Left lung (tissue), 10 donors: ENCODE measurements around the gene KCNK3. TPM values are rescaled to one million over a fixed set of nuclear protein-coding genes. Genes with fewer than 3 reads are reported as not detected.
"Not testable (repeated sequence)": the region's sequence is repeated elsewhere in the genome, so short reads cannot be mapped to it uniquely, and the experiment has no call there.

Experiments
- ATAC-seq: fragments of 200-7000 bp; cut with Tn5 transposase; one replicate; pipeline ENCODE4 v1.9.1; 2020; ENCODE audit warnings: moderate library complexity
- DNase-seq, 4 donors: peaks; one replicate each; pipeline ENCODE4 v3.0.0-alpha.2; 2013 to 2020
- H3K27ac ChIP-seq, 2 donors: fragments of 200-600 bp; sonication (generic) in 1 of 2; one replicate each; pipeline versions ENCODE4 v1.5.0 to v1.8.0; 2020 to 2021
- H3K27me3 ChIP-seq, 2 donors: fragments of 200-600 bp; sonication (generic) in 1 of 2; one replicate each; pipeline versions ENCODE4 v1.5.0 to v1.8.0; 2020 to 2021
- H3K36me3 ChIP-seq, 2 donors: fragments of 200-600 bp; sonication (generic) in 1 of 2; one replicate each; pipeline versions ENCODE4 v1.5.0 to v1.8.0; 2020 to 2021
- H3K4me1 ChIP-seq, 2 donors: fragments of 200-600 bp; one replicate each; pipeline ENCODE4 v1.8.0; 2021
- H3K4me3 ChIP-seq, 2 donors: fragments of 200-600 bp; sonication (generic) in 1 of 2; one replicate each; pipeline versions ENCODE4 v1.5.0 to v1.8.0; 2020 to 2021; ENCODE audit warnings: mild to moderate bottlenecking in 1 of 2
- H3K9me3 ChIP-seq, 2 donors: fragments of 200-600 bp; sonication (generic) in 1 of 2; one replicate each; pipeline versions ENCODE4 v1.5.0 to v1.8.0; 2020 to 2021
- intact Hi-C, 2 donors: fragments of 100-400 bp; cut with DNase I; formaldehyde crosslinking; loops; one replicate each; pipeline versions ENCODE4 v1.11.2 to v1.14.2; 2022
- polyA plus RNA-seq, 6 donors: library from polyadenylated mRNA; unstranded; fragments of 120-200 nt; gene quantifications; one replicate each; pipeline ENCODE4 v1.2.1, GENCODE V29; 2013; ENCODE audit not compliant: insufficient read length in 6 of 6
- total RNA-seq, 2 donors: library from RNA; stranded (reverse); fragmentation: NEBNext Ultra II Directional; extraction: Animal tissue kit (Norgen Biotek cat#: 25700); gene quantifications; one replicate each; pipeline ENCODE4 v1.2.1, GENCODE V29; 2021
- TF ChIP-seq, protein P1 (sequence below), 2 donors: fragments of 200-600 bp; sonication (generic) in 1 of 2; IDR thresholded peaks; one replicate each; pipeline versions ENCODE4 v1.5.0 to v1.8.0; 2021; ENCODE audit warnings: antibody characterized with exemption in 2 of 2
- donor health status: DM: no; HTN: yes; CAD: no.
- donor health status: DM: no; HTN: no; CAD: no.

KCNK3 gene
- total and polyA plus RNA-seq, 8 donors, result 17.8 to 34.9 (median 28.3) TPM

DNA sequence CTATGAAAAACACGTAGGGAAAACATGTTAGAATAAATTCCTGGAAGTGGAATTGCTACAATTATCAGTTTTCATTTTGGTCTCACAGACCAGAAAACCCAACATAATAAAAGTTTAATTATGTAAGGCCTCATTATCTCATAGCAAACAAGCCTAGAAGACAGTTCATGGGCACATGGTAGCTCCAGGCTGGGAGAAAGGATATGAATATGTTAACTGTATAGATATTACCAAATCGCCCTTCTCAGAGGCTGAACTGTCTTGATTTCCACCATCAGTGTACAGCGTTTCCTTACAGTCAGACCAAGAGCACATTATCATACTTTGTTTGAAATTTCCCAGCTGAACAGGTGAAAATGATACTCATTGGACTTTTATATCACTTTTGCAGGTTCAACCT is 54.4 kb downstream of the KCNK3 start:
- peaks cover 0 to 5% of the 10 kb centered on the region in 2 donors for H3K4me1 ChIP-seq
- no peaks in the 10 kb centered on the region for H3K9me3 ChIP-seq
- intact Hi-C loops, result loop anchor here in 1 of 2 donors (10.0 kb wide), 1 partner anchor 142 kb away; no protein-coding TSS in a partner anchor
- H3K27ac ChIP-seq, result no peak overlapping the region
- ATAC-seq (no peak), DNase-seq (no peak)
- H3K36me3 ChIP-seq, result no peaks in the 10 kb centered on the region
- H3K4me3 ChIP-seq, result no peak overlapping the region
- H3K27me3 ChIP-seq, result no peaks in the 10 kb centered on the region
- TF ChIP-seq, protein P1, sequence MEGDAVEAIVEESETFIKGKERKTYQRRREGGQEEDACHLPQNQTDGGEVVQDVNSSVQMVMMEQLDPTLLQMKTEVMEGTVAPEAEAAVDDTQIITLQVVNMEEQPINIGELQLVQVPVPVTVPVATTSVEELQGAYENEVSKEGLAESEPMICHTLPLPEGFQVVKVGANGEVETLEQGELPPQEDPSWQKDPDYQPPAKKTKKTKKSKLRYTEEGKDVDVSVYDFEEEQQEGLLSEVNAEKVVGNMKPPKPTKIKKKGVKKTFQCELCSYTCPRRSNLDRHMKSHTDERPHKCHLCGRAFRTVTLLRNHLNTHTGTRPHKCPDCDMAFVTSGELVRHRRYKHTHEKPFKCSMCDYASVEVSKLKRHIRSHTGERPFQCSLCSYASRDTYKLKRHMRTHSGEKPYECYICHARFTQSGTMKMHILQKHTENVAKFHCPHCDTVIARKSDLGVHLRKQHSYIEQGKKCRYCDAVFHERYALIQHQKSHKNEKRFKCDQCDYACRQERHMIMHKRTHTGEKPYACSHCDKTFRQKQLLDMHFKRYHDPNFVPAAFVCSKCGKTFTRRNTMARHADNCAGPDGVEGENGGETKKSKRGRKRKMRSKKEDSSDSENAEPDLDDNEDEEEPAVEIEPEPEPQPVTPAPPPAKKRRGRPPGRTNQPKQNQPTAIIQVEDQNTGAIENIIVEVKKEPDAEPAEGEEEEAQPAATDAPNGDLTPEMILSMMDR (IDR thresholded peaks at IDR 0.05), result no peak

DNA sequence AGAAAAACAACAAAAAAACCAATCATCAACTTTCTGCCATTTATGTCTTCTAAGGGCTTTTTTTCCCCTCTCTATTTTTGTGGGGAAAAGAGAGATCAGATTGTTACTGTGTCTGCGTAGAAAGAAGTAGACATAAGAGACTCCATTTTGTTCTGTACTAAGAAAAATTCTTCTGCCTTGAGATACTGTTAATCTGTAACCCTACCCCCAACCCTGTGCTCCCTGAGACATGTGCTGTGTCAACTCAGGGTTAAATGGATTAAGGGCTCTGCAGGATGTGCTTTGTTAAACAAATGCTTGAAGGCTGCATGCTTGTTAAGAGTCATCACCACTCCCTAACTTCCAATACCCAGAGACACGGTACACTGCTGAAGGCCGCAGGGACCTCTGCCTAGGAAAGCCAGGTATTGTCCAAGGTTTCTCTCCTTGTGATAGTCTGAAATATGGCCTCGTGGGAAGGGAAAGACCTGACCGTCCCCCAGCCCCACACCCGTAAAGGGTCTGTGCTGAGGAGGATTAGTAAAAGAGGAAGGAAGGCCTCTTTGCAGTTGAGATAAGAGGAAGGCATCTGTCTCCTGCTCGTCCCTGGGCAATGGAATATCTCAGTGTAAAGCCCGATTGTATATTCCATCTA is 57.4 kb downstream of the KCNK3 start:
- not testable (repeated sequence) for H3K4me1 ChIP-seq, ATAC-seq, H3K36me3 ChIP-seq, H3K27me3 ChIP-seq, DNase-seq, H3K9me3 ChIP-seq, H3K27ac ChIP-seq, H3K4me3 ChIP-seq
- intact Hi-C loops, result loop anchor here in 1 of 2 donors (10.0 kb wide), 1 partner anchor 145 kb away; no protein-coding TSS in a partner anchor

GRCh38 chr2:26750467-26750866 is 57.9 kb downstream of the KCNK3 start:
- H3K27me3 ChIP-seq, DNase-seq, ATAC-seq, H3K36me3 ChIP-seq, intact Hi-C loops, H3K9me3 ChIP-seq, H3K4me3 ChIP-seq, H3K4me1 ChIP-seq, H3K27ac ChIP-seq: not testable (repeated sequence)

- TF ChIP-seq, protein P1 (IDR thresholded peaks at IDR 0.05), result no peak
- Histone ChIP-seq H3K9me3 (no peaks in the 10 kb centered on the region), H3K4me3 (no peak overlapping the region), H3K36me3 (no peaks in the 10 kb centered on the region), H3K27me3 (no peaks in the 10 kb centered on the region), H3K4me1 (no peaks in the 10 kb centered on the region), H3K27ac (no peak overlapping the region)
- ATAC-seq, result no peak
- intact Hi-C loops, result no loop called here
- DNase-seq, result no peak
These were observed 60.1 kb downstream of the KCNK3 start for GRCh38 chr2:26752656-26753055.

- Histone ChIP-seq H3K36me3 (no peaks in the 10 kb centered on the region), H3K27ac (no peak overlapping the region), H3K9me3 (no peaks in the 10 kb centered on the region), H3K4me3 (no peak overlapping the region), H3K4me1 (peaks cover 6 to 7% of the 10 kb centered on the region in 2 donors), H3K27me3 (no peaks in the 10 kb centered on the region)
- ATAC-seq (no peak), DNase-seq (no peak)
- intact Hi-C loops, result no loop called here
- TF ChIP-seq, protein P1 (IDR thresholded peaks at IDR 0.05), result no peak
These were observed 62.0 kb downstream of the KCNK3 start for GRCh38 chr2:26754539-26754938.

DNA sequence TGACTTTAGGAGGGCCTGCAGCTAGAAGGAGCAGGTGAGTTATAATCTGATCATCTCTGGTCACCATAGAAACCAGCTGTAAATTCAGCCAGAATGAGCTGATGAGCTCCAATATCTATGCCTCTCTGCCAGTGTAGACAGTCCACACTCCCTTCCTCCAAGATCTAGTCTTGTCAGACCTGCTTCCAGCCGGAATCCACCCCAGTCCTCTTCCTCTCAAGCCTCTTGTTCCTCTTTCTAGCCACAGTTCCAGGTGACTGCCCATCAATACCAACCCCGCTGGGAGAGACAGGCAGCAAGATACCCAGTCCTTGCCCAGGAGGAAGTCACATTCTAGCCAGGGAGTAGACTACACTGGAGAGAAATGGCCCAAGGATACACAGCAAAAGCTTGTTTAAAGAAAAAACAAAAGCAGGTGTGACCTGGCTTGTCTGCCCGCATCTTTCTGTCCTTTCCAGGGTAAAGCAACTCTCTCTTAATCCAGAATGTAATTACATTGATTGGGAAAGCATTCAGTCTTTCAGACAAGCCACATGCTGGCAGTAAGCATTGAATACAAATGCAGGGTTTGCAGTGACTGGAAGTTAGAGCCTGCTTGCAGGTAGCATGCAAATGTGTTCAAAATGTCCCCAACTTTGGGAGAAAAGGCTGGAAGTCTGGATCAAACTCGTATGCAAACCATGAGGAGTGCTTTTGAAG is 62.6 kb downstream of the KCNK3 start:
- intact Hi-C loops, result no loop called here
- ATAC-seq (no peak), DNase-seq (no peak)
- no peak overlapping the region for H3K4me3 ChIP-seq
- H3K27me3 ChIP-seq, result no peaks in the 10 kb centered on the region
- H3K9me3 ChIP-seq, result no peaks in the 10 kb centered on the region
- no peak overlapping the region for H3K27ac ChIP-seq
- TF ChIP-seq, protein P1 (IDR thresholded peaks at IDR 0.05), result no peak
- H3K36me3 ChIP-seq, result no peaks in the 10 kb centered on the region
- H3K4me1 ChIP-seq, result peaks cover 6 to 7% of the 10 kb centered on the region in 2 donors
